ENCODE measurements around the gene ACP5. TPM values are rescaled to one million over a fixed set of nuclear protein-coding genes. Genes with fewer than 3 reads are reported as not detected.

Gene ACP5
- total and polyA plus RNA-seq, 7 donors, result 0.44 to 2.7 (median 1.3) TPM

GRCh38 chr19:11550265-11550664 is 27.2 kb downstream of the ACP5 start:
- no peak overlapping the region for H3K4me3 ChIP-seq
- intact Hi-C loops (cut with DNase I), result no loop called here
- H3K27me3 ChIP-seq (ENCODE audit: insufficient read depth in 3 of 3, low read length in 2 of 3), result no peaks in the 10 kb centered on the region
- H3K9me3 ChIP-seq, result no peaks in the 10 kb centered on the region
- TF ChIP-seq CTCF (IDR thresholded peaks at IDR 0.05), result no peak
- H3K4me1 ChIP-seq, result no peaks in the 10 kb centered on the region
- H3K27ac ChIP-seq, result no peak overlapping the region
- peaks cover 0 to 26% of the 10 kb centered on the region in 2 donors for H3K36me3 ChIP-seq (ENCODE audit: insufficient read depth in 1 of 2, low read depth in 1 of 2)
- DNase-seq (no peak), ATAC-seq (no peak)
- 87 to 92% (median 90%) methylated on average over 8 of the region's 8 CpGs for WGBS, 3 donors

GRCh38 chr19:11549386-11549953 is 28.0 kb downstream of the ACP5 start:
- TF ChIP-seq CTCF (IDR thresholded peaks at IDR 0.05), result no peak
- Histone ChIP-seq H3K9me3 (no peaks in the 10 kb centered on the region), H3K36me3 (ENCODE audit: insufficient read depth in 1 of 2, low read depth in 1 of 2) (peaks cover 0 to 22% of the 10 kb centered on the region in 2 donors), H3K27me3 (ENCODE audit: insufficient read depth in 3 of 3, low read length in 2 of 3) (no peaks in the 10 kb centered on the region), H3K4me3 (no peak overlapping the region), H3K4me1 (no peaks in the 10 kb centered on the region), H3K27ac (no peak overlapping the region)
- intact Hi-C loops (cut with DNase I), result no loop called here
- 87 to 92% (median 88%) methylated on average over 24 of the region's 24 CpGs for WGBS, 3 donors
- no peak for DNase-seq
- ATAC-seq, result no peak

- no peaks in the 10 kb centered on the region for H3K9me3 ChIP-seq
- no peak for ATAC-seq
- H3K4me3 ChIP-seq, result no peak overlapping the region
- no peaks in the 10 kb centered on the region for H3K27me3 ChIP-seq (ENCODE audit: insufficient read depth in 3 of 3, low read length in 2 of 3)
- intact Hi-C loops (cut with DNase I), result no loop called here
- WGBS, 3 donors, result 87 to 90% (median 90%) methylated on average over 14 of the region's 14 CpGs
- TF ChIP-seq CTCF (IDR thresholded peaks at IDR 0.05), result no peak
- no peak for DNase-seq
- no peak overlapping the region for H3K27ac ChIP-seq
- H3K36me3 ChIP-seq (ENCODE audit: insufficient read depth in 1 of 2, low read depth in 1 of 2), result peaks cover 0 to 10% of the 10 kb centered on the region in 2 donors
- H3K4me1 ChIP-seq, result no peaks in the 10 kb centered on the region
Observed at GRCh38 chr19:11547929-11548700, 29.3 kb downstream of the ACP5 start.

- H3K4me1 ChIP-seq, result no peaks in the 10 kb centered on the region
- H3K9me3 ChIP-seq, result no peaks in the 10 kb centered on the region
- intact Hi-C loops (cut with DNase I), result no loop called here
- H3K4me3 ChIP-seq, result no peak overlapping the region
- H3K27ac ChIP-seq, result no peak overlapping the region
- no peak for ATAC-seq
- H3K36me3 ChIP-seq (ENCODE audit: insufficient read depth in 1 of 2, low read depth in 1 of 2), result no peaks in the 10 kb centered on the region
- 37 to 54% (median 48%) methylated on average over 3 of the region's 3 CpGs for WGBS, 3 donors
- no peaks in the 10 kb centered on the region for H3K27me3 ChIP-seq (ENCODE audit: insufficient read depth in 3 of 3, low read length in 2 of 3)
- no peak for TF ChIP-seq CTCF (IDR thresholded peaks at IDR 0.05)
- DNase-seq, result no peak
Observed at GRCh38 chr19:11541238-11541637, 36.2 kb downstream of the ACP5 start.

Data from psoas muscle (tissue), 8 donors.